ENCODE results near the gene DERL3. TPM values are rescaled to one million over a fixed set of nuclear protein-coding genes. Genes with fewer than 3 reads are reported as not detected.

Gene DERL3
- total and polyA plus RNA-seq, 2 of the 13 experiments (the other 11 are each of a cell fraction or from before 2014, with no cell fraction given): not detected

DNA sequence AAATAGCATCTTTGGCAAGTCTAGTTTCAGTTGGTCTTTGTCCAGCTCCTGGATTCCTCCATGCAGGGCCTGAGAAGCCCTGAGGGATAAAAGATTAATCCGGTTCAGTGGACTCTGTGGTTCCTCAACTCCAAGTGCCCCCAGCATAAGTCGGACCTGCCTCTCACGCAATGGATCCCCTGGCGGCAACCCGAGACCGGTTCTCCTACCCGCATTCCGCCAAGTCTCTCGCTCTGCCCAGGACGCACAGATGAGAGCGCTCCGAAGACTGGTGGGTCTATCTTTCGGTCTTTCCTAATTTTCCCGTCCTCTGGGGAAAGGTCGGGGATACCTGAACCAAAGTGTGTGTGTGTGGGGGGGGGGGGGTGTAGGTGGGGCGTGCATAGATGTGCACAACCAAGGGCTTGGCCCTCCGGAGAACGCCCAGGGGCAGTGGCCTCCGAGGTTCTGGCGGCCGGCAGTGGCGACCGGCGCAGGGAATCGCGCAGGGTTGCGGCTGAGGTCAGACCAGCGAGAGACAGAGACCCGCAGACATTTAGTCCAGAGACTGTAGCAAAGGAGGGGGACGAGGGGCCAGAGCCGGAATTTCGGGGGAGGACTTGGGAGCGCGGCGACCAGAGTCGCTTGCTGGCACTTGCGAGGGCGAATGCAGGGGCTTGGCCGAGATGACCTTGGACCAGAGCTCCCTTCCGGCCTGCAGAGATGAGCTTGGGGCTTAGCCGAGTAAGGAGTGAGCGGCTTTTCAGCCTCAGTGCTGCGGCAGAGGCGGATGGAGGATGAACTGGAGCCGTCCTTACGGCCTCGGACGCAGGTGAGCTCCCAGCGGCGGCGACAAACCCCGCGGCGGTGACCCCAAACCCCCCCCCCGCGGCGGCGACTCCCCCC lies 18.2 kb upstream of the DERL3 start (continued):
- no peak for TF ChIP-seq ZNF496 (CRISPR knock-in tag; IDR thresholded peaks at IDR 0.05; ENCODE audit: insufficient replicate concordance)
- TF ChIP-seq, protein P1, sequence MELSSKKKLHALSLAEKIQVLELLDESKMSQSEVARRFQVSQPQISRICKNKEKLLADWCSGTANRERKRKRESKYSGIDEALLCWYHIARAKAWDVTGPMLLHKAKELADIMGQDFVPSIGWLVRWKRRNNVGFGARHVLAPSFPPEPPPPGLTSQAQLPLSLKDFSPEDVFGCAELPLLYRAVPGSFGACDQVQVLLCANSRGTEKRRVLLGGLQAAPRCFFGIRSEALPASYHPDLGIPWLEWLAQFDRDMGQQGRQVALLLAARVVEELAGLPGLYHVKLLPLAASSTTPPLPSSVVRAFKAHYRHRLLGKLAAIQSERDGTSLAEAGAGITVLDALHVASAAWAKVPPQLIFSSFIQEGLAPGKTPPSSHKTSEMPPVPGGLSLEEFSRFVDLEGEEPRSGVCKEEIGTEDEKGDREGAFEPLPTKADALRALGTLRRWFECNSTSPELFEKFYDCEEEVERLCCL (CRISPR knock-in tag; IDR thresholded peaks at IDR 0.05; ENCODE audit: borderline replicate concordance): no peak
- no peak for TF ChIP-seq WIZ (CRISPR knock-in tag; IDR thresholded peaks at IDR 0.05)
- no peak for TF ChIP-seq ASH2L (IDR thresholded peaks at IDR 0.05; ENCODE audit: insufficient read length, low read depth, low read length)
- no peak for TF ChIP-seq SYNCRIP (IDR thresholded peaks at IDR 0.05; ENCODE audit: insufficient read depth, low read depth, low read length)
- no peak for TF ChIP-seq ZSCAN29 (CRISPR knock-in tag; conservative IDR thresholded peaks at IDR 0.05)
- TF ChIP-seq SMAD1 (CRISPR knock-in tag; IDR thresholded peaks at IDR 0.05; ENCODE audit: borderline replicate concordance, low read depth): no peak
- no peak; the same call in 1 of the 2 replicates for TF ChIP-seq NR2F6 (IDR thresholded peaks at IDR 0.05)
- TF ChIP-seq NR2F6 (CRISPR knock-in tag; IDR thresholded peaks at IDR 0.05): no peak
- no peak for TF ChIP-seq ZNF282 (IDR thresholded peaks at IDR 0.05; ENCODE audit: partially characterized antibody)
- TF ChIP-seq ZNF788 (CRISPR knock-in tag; IDR thresholded peaks at IDR 0.05; ENCODE audit: borderline replicate concordance): 0 out of 2 replicates have a peak, but pooled peaks have one; percentile 44
- TF ChIP-seq HOXD1 (CRISPR knock-in tag; IDR thresholded peaks at IDR 0.05): no peak
- TF ChIP-seq ZNF563 (CRISPR knock-in tag; IDR thresholded peaks at IDR 0.05): no peak; the same call in 1 of the 2 replicates
- TF ChIP-seq, protein P2, sequence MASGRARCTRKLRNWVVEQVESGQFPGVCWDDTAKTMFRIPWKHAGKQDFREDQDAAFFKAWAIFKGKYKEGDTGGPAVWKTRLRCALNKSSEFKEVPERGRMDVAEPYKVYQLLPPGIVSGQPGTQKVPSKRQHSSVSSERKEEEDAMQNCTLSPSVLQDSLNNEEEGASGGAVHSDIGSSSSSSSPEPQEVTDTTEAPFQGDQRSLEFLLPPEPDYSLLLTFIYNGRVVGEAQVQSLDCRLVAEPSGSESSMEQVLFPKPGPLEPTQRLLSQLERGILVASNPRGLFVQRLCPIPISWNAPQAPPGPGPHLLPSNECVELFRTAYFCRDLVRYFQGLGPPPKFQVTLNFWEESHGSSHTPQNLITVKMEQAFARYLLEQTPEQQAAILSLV (CRISPR knock-in tag; IDR thresholded peaks at IDR 0.05; ENCODE audit: borderline replicate concordance): 0 out of 2 replicates have a peak, but pooled peaks have one; percentile 12
- TF ChIP-seq PHF8 (CRISPR knock-in tag; IDR thresholded peaks at IDR 0.05): peak; percentile 36; the same call in 1 of the 2 replicates
- peak; percentile 84 for TF ChIP-seq ETV5 (CRISPR knock-in tag; IDR thresholded peaks at IDR 0.05; ENCODE audit: borderline replicate concordance)
- TF ChIP-seq, protein P3, sequence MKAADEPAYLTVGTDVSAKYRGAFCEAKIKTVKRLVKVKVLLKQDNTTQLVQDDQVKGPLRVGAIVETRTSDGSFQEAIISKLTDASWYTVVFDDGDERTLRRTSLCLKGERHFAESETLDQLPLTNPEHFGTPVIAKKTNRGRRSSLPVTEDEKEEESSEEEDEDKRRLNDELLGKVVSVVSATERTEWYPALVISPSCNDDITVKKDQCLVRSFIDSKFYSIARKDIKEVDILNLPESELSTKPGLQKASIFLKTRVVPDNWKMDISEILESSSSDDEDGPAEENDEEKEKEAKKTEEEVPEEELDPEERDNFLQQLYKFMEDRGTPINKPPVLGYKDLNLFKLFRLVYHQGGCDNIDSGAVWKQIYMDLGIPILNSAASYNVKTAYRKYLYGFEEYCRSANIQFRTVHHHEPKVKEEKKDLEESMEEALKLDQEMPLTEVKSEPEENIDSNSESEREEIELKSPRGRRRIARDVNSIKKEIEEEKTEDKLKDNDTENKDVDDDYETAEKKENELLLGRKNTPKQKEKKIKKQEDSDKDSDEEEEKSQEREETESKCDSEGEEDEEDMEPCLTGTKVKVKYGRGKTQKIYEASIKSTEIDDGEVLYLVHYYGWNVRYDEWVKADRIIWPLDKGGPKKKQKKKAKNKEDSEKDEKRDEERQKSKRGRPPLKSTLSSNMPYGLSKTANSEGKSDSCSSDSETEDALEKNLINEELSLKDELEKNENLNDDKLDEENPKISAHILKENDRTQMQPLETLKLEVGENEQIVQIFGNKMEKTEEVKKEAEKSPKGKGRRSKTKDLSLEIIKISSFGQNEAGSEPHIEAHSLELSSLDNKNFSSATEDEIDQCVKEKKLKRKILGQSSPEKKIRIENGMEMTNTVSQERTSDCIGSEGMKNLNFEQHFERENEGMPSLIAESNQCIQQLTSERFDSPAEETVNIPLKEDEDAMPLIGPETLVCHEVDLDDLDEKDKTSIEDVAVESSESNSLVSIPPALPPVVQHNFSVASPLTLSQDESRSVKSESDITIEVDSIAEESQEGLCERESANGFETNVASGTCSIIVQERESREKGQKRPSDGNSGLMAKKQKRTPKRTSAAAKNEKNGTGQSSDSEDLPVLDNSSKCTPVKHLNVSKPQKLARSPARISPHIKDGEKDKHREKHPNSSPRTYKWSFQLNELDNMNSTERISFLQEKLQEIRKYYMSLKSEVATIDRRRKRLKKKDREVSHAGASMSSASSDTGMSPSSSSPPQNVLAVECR (CRISPR knock-in tag; IDR thresholded peaks at IDR 0.05; ENCODE audit: borderline replicate concordance): peak; percentile 65; the same call in 1 of the 2 replicates
- TF ChIP-seq NR2C2 (CRISPR knock-in tag; IDR thresholded peaks at IDR 0.05; ENCODE audit: borderline replicate concordance): peak; percentile 86
- TF ChIP-seq NFE2L2 (IDR thresholded peaks at IDR 0.05; ENCODE audit: low read length): no peak
